ENCODE results near the gene TBL1X.
A peak's percentile ranks its signal among the peaks of the same experiment; 100 is the strongest.

DNA sequence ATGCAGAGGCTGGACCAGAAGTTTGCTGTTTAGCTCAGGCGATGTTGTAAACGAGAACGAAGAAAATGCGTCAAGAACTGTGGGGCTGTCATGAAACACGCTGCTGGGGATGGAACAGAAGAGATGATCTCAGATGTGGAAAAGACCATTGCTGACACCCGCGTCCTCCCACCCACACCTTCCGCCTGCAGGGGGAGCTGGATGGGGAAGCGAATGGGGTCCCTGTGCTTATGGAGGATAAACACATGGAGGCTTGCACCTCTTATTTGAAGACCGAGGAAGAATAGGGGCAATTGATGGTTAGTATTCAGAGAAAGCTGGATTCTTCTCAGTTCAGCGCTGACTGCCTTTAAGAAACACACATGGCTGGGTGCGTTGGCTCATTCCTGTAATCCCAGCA lies 236.9 kb downstream of the TBL1X start:
- TF ChIP-seq, protein P1, sequence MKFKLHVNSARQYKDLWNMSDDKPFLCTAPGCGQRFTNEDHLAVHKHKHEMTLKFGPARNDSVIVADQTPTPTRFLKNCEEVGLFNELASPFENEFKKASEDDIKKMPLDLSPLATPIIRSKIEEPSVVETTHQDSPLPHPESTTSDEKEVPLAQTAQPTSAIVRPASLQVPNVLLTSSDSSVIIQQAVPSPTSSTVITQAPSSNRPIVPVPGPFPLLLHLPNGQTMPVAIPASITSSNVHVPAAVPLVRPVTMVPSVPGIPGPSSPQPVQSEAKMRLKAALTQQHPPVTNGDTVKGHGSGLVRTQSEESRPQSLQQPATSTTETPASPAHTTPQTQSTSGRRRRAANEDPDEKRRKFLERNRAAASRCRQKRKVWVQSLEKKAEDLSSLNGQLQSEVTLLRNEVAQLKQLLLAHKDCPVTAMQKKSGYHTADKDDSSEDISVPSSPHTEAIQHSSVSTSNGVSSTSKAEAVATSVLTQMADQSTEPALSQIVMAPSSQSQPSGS (IDR thresholded peaks at IDR 0.05; ENCODE audit: low read length): no peak
- no peak for TF ChIP-seq TBP (IDR thresholded peaks at IDR 0.05; ENCODE audit: low read depth, low read length)
- no peak for TF ChIP-seq GABPA (IDR thresholded peaks at IDR 0.05; ENCODE audit: borderline replicate concordance, insufficient read depth, low read length)
- TF ChIP-seq TEAD4 (IDR thresholded peaks at IDR 0.05; ENCODE audit: low read depth, low read length): no peak
- TF ChIP-seq, protein P2, sequence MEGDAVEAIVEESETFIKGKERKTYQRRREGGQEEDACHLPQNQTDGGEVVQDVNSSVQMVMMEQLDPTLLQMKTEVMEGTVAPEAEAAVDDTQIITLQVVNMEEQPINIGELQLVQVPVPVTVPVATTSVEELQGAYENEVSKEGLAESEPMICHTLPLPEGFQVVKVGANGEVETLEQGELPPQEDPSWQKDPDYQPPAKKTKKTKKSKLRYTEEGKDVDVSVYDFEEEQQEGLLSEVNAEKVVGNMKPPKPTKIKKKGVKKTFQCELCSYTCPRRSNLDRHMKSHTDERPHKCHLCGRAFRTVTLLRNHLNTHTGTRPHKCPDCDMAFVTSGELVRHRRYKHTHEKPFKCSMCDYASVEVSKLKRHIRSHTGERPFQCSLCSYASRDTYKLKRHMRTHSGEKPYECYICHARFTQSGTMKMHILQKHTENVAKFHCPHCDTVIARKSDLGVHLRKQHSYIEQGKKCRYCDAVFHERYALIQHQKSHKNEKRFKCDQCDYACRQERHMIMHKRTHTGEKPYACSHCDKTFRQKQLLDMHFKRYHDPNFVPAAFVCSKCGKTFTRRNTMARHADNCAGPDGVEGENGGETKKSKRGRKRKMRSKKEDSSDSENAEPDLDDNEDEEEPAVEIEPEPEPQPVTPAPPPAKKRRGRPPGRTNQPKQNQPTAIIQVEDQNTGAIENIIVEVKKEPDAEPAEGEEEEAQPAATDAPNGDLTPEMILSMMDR (IDR thresholded peaks at IDR 0.05; ENCODE audit: control extremely low read depth in 1 of 3, insufficient read depth in 1 of 3, low read depth in 1 of 3, low read length in 3 of 3): peak in 1 of 3 experiments; percentile 40; a peak in 1 of 4 replicates
- no peak for TF ChIP-seq ZNF274 (IDR thresholded peaks at IDR 0.05; ENCODE audit: borderline replicate concordance, extremely low read depth, low read length)
- no peak for TF ChIP-seq POLR2A (IDR thresholded peaks at IDR 0.05; ENCODE audit: control extremely low read depth in 1 of 2, low read depth in 2 of 2, low read length in 2 of 2)
- no peak for TF ChIP-seq SIN3A (conservative IDR thresholded peaks at IDR 0.05 in 1 of 2, IDR thresholded peaks at IDR 0.05 in 1 of 2; ENCODE audit: low read depth in 1 of 2, low read length in 2 of 2)
- TF ChIP-seq RFX5 (IDR thresholded peaks at IDR 0.05; ENCODE audit: borderline replicate concordance, low read depth, low read length): no peak
- TF ChIP-seq POLR2AphosphoS5 (IDR thresholded peaks at IDR 0.05; ENCODE audit: low read depth, low read length): no peak

All from H1 (cell line).